ENCODE data around the gene SLC6A4. TPM values are rescaled to one million over a fixed set of nuclear protein-coding genes. Genes with fewer than 3 reads are reported as not detected.

Gene SLC6A4
- total RNA-seq, 1 experiment from 2014 or later, result not detected

DNA sequence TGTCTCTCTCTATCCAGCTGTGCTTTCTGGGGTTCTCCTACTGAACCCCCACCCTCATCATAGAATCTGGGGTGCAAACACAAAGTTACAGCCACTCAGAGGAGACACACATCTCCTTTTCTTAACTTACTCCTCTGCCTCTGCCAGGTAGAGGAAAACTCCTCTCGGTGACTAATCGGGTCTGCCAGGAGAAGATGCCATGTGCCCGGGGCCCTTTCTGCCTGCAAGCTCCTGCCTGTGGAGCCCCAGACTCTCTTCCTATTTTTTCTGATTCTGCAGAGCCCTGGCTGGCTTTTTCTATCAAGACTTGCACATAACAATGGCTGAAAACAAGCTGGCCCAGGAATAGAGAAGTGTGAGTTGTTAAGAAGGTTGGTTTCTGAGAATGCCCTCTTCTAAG is 10.4 kb downstream of the SLC6A4 start:
- TF ChIP-seq, protein P1, sequence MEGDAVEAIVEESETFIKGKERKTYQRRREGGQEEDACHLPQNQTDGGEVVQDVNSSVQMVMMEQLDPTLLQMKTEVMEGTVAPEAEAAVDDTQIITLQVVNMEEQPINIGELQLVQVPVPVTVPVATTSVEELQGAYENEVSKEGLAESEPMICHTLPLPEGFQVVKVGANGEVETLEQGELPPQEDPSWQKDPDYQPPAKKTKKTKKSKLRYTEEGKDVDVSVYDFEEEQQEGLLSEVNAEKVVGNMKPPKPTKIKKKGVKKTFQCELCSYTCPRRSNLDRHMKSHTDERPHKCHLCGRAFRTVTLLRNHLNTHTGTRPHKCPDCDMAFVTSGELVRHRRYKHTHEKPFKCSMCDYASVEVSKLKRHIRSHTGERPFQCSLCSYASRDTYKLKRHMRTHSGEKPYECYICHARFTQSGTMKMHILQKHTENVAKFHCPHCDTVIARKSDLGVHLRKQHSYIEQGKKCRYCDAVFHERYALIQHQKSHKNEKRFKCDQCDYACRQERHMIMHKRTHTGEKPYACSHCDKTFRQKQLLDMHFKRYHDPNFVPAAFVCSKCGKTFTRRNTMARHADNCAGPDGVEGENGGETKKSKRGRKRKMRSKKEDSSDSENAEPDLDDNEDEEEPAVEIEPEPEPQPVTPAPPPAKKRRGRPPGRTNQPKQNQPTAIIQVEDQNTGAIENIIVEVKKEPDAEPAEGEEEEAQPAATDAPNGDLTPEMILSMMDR (IDR thresholded peaks at IDR 0.05; ENCODE audit: unreplicated experiment), result no peak
- Mint-ChIP-seq H3K9me3 (ENCODE audit: low read depth, unreplicated experiment) (no peaks in the 10 kb centered on the region), H3K36me3 (ENCODE audit: insufficient read depth, unreplicated experiment) (no peaks in the 10 kb centered on the region), H3K4me3 (ENCODE audit: low read depth, unreplicated experiment) (no peak overlapping the region), H3K27ac (ENCODE audit: unreplicated experiment) (no peak overlapping the region), H3K4me1 (ENCODE audit: low read depth, unreplicated experiment) (no peaks in the 10 kb centered on the region), H3K27me3 (ENCODE audit: unreplicated experiment) (peaks cover 69% of the 10 kb centered on the region)
- no TSS peak for BruUV-seq (replicated peaks)
- CTCF ChIA-PET, result no interaction called here
- intact Hi-C loops (cut with micrococcal nuclease; ENCODE audit: unreplicated experiment), result no loop called here
- DNase-seq, result no peak

DNA sequence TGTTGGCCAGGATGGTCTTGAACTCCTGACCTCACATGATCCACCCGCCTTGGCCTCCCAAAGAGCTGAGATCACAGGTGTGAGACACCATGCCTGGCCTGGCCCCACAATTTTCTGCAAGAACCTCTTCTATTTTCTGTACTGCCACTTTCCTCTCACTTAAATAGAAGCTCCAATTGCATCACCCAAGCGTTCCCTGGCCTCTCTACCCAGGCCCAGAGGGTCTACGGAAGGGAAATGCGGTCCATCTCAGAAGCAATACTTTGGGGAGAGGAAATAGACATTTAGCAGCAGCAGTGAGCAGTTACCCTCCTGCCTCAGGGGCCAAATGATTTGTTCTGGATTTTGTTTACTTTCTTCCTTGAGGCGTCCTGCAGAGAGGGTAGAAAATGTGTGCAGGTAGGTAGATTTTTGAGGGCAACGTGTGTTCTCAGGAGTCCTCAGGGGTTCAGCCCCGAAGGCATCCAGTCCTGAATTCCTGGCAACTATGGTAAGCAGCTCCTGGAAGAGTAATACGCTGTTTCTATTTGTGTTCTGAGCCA is 11.0 kb downstream of the SLC6A4 start:
- CTCF ChIA-PET, result no interaction called here
- Mint-ChIP-seq H3K4me3 (ENCODE audit: low read depth, unreplicated experiment) (no peak overlapping the region), H3K9me3 (ENCODE audit: low read depth, unreplicated experiment) (no peaks in the 10 kb centered on the region), H3K4me1 (ENCODE audit: low read depth, unreplicated experiment) (no peaks in the 10 kb centered on the region), H3K27ac (ENCODE audit: unreplicated experiment) (no peak overlapping the region), H3K36me3 (ENCODE audit: insufficient read depth, unreplicated experiment) (no peaks in the 10 kb centered on the region), H3K27me3 (ENCODE audit: unreplicated experiment) (peaks cover 62% of the 10 kb centered on the region)
- no TSS peak for BruUV-seq (replicated peaks)
- TF ChIP-seq, protein P1 (IDR thresholded peaks at IDR 0.05; ENCODE audit: unreplicated experiment), result no peak
- intact Hi-C loops (cut with micrococcal nuclease; ENCODE audit: unreplicated experiment), result no loop called here
- no peak for DNase-seq

DNA sequence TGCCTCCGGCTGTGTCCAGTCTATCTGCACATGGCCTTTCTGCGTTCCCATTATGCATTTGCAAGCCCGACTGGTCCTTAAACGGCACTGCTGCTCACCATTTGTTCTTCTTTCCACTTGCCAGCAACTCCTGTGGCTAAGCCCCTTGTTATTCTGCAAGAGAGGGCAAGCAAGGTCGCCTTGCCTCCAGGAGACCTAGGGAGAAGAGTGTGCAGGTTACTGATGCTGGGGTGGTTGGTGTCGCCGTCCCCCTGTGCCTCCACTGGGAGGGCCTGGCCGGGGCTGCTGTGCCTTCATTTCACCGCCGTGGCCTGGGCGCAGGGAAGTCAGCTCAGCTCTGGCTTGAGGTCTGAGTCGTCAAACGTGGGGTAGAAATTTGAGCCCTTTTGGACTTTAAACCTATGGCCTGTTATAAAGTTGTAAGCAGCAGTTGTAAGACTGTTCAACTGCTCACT is 12.7 kb downstream of the SLC6A4 start:
- H3K9me3 Mint-ChIP-seq (ENCODE audit: low read depth, unreplicated experiment), result no peaks in the 10 kb centered on the region
- no peaks in the 10 kb centered on the region for H3K36me3 Mint-ChIP-seq (ENCODE audit: insufficient read depth, unreplicated experiment)
- H3K27ac Mint-ChIP-seq (ENCODE audit: unreplicated experiment), result no peak overlapping the region
- H3K4me3 Mint-ChIP-seq (ENCODE audit: low read depth, unreplicated experiment), result no peak overlapping the region
- DNase-seq, result no peak
- CTCF ChIA-PET, result no interaction called here
- TF ChIP-seq, protein P1 (IDR thresholded peaks at IDR 0.05; ENCODE audit: unreplicated experiment), result no peak
- peaks cover 62% of the 10 kb centered on the region for H3K27me3 Mint-ChIP-seq (ENCODE audit: unreplicated experiment)
- intact Hi-C loops (cut with micrococcal nuclease; ENCODE audit: unreplicated experiment), result no loop called here
- H3K4me1 Mint-ChIP-seq (ENCODE audit: low read depth, unreplicated experiment), result no peaks in the 10 kb centered on the region
- no TSS peak for BruUV-seq (replicated peaks)

DNA sequence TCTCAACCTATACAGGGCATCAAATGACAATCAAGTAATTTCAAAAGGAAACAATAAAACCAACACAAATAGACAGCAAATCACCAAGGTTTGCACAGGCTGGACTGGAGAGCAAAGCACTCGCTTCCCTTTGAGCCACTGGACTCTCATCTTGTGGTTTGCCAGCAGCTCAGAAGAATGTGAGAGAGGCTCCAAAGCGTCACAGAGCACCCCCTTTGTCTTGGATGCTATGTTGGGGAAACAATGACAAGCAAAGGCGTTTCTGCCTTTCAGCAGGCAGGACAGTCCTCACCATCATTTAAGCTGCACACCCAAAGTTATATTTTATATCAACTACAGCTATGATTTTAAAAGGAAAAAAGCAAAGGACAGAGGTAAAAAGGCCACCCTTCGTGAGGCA is 13.2 kb downstream of the SLC6A4 start:
- BruUV-seq (replicated peaks), result no TSS peak
- Mint-ChIP-seq H3K9me3 (ENCODE audit: low read depth, unreplicated experiment) (no peaks in the 10 kb centered on the region), H3K4me3 (ENCODE audit: low read depth, unreplicated experiment) (no peak overlapping the region), H3K36me3 (ENCODE audit: insufficient read depth, unreplicated experiment) (no peaks in the 10 kb centered on the region), H3K27me3 (ENCODE audit: unreplicated experiment) (peaks cover 62% of the 10 kb centered on the region), H3K4me1 (ENCODE audit: low read depth, unreplicated experiment) (no peaks in the 10 kb centered on the region), H3K27ac (ENCODE audit: unreplicated experiment) (no peak overlapping the region)
- no peak for DNase-seq
- intact Hi-C loops (cut with micrococcal nuclease; ENCODE audit: unreplicated experiment), result no loop called here
- CTCF ChIA-PET, result no interaction called here
- TF ChIP-seq, protein P1 (IDR thresholded peaks at IDR 0.05; ENCODE audit: unreplicated experiment), result no peak

Data from Calu3 (cell line).